Gastroesophageal sphincter (tissue), 4 donors: ENCODE measurements around the gene WDR64. TPM values are rescaled to one million over a fixed set of nuclear protein-coding genes. Genes with fewer than 3 reads are reported as not detected.

Source experiments
- ATAC-seq: fragments of 150-250 bp; one replicate; pipeline ENCODE4 v1.9.1; 2016; ENCODE audit warnings: mild to moderate bottlenecking, moderate library complexity
- H3K27ac ChIP-seq, 4 donors: fragments of 200-600 bp; sonication (generic) in 3 of 4; 1 replicate in 3 of 4; 2 replicates in 1 of 4; pipeline ENCODE4 v1.5.1; 2016 to 2019
- H3K27me3 ChIP-seq: fragments of 200-600 bp; sonication (generic); one replicate; pipeline ENCODE4 v1.5.1; 2019
- H3K36me3 ChIP-seq, 2 donors: fragments of 200-600 bp; sonication (generic); one replicate each; pipeline ENCODE4 v1.5.1; 2019; ENCODE audit warnings: control low read depth in 1 of 2
- H3K4me1 ChIP-seq, 3 donors: fragments of 200-600 bp; sonication (generic); 1 replicate in 2 of 3; 2 replicates in 1 of 3; pipeline ENCODE4 v1.5.1; 2016 to 2019; ENCODE audit warnings: control low read depth in 2 of 3
- H3K4me3 ChIP-seq, 2 donors: fragments of 200-600 bp; sonication (generic); one replicate each; pipeline ENCODE4 v1.5.1; 2019; ENCODE audit warnings: mild to moderate bottlenecking in 1 of 2, moderate library complexity in 1 of 2
- H3K9me3 ChIP-seq, 3 donors: fragments of 200-600 bp; sonication (generic); one replicate each; pipeline ENCODE4 v1.5.1; 2017 to 2019; ENCODE audit warnings: control low read depth in 2 of 3
- EP300 ChIP-seq: sonication (generic); formaldehyde crosslinking; IDR thresholded peaks from one replicate; pipeline ENCODE4 v1.6.1; 2017; ENCODE audit warnings: antibody characterized with exemption, mild to moderate bottlenecking
- POLR2A ChIP-seq, 2 donors: fragments of 450-650 bp; IDR thresholded peaks; one replicate each; pipeline ENCODE4 v1.6.1; 2017; ENCODE audit warnings: antibody characterized with exemption in 2 of 2, mild to moderate bottlenecking in 2 of 2, moderate library complexity in 1 of 2
- POLR2AphosphoS5 ChIP-seq: sonication (generic); formaldehyde crosslinking; IDR thresholded peaks from one replicate; pipeline ENCODE4 v1.6.1; 2017; ENCODE audit warnings: antibody characterized with exemption
- WGBS, 2 donors: methylation state at CpG; one replicate each; pipeline ENCODE4 v1.1.5; 2018; ENCODE audit warnings: low coverage in 1 of 2; 5-methylcytosine and 5-hydroxymethylcytosine counted together
- total RNA-seq, 4 donors: library from RNA; depleted of rRNA; stranded (reverse); fragments of >200 nt; gene quantifications; one replicate each; pipeline ENCODE4 v1.1.0, GENCODE V29; 2016
- TF ChIP-seq, protein P1 (sequence below), 4 experiments: fragments of 200-600 bp in 2 of 4; fragments of 450-650 bp in 2 of 4; sonication (generic) in 1 of 4; IDR thresholded peaks; one replicate each; pipeline ENCODE4 v1.5.1; 2017 to 2019; ENCODE audit warnings: antibody characterized with exemption in 4 of 4, mild to moderate bottlenecking in 2 of 4, moderate library complexity in 2 of 4

The WDR64 gene
- total RNA-seq, 4 donors from 2014 or later = 0.16 TPM; not detected in 3

GRCh38 chr1:241706967-241707366 lies 54.9 kb downstream of the WDR64 start:
- ATAC-seq = no peak
- Histone ChIP-seq H3K4me1 (no peaks in the 10 kb centered on the region), H3K9me3 (no peaks in the 10 kb centered on the region), H3K36me3 (no peaks in the 10 kb centered on the region), H3K4me3 (no peak overlapping the region), H3K27me3 (no peaks in the 10 kb centered on the region), H3K27ac (no peak overlapping the region)
- TF ChIP-seq, protein P1, sequence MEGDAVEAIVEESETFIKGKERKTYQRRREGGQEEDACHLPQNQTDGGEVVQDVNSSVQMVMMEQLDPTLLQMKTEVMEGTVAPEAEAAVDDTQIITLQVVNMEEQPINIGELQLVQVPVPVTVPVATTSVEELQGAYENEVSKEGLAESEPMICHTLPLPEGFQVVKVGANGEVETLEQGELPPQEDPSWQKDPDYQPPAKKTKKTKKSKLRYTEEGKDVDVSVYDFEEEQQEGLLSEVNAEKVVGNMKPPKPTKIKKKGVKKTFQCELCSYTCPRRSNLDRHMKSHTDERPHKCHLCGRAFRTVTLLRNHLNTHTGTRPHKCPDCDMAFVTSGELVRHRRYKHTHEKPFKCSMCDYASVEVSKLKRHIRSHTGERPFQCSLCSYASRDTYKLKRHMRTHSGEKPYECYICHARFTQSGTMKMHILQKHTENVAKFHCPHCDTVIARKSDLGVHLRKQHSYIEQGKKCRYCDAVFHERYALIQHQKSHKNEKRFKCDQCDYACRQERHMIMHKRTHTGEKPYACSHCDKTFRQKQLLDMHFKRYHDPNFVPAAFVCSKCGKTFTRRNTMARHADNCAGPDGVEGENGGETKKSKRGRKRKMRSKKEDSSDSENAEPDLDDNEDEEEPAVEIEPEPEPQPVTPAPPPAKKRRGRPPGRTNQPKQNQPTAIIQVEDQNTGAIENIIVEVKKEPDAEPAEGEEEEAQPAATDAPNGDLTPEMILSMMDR (IDR thresholded peaks at IDR 0.05) = no peak
- TF ChIP-seq EP300 = no peak
- TF ChIP-seq POLR2AphosphoS5 = no peak
- TF ChIP-seq POLR2A (IDR thresholded peaks at IDR 0.05) = no peak
- 42% methylated on average over 2 of the region's 2 CpGs; no CpG with 5 or more reads in 1 of the 2 donors for WGBS, 2 donors

DNA sequence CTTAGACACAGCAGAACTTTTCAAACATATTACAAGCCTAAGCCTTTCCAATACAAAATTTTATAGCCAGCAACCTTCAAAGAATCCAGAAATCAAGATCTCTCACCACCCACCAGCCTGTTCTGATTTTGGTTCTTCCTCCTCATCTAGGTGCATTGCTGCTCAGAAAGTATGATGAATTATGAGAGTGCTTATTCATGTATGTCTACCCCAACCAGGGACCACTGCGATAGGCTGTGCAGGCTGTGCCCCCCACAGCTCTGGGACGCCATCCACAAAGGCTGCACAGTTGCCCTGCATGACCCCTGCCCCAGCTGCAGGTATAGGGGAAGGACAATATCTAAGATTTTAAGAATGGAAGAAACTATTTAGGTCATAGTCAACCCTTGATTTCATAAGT lies 55.4 kb downstream of the WDR64 start:
- no peak overlapping the region for H3K4me3 ChIP-seq
- H3K4me1 ChIP-seq = no peaks in the 10 kb centered on the region
- no peaks in the 10 kb centered on the region for H3K27me3 ChIP-seq
- no peaks in the 10 kb centered on the region for H3K9me3 ChIP-seq
- no peaks in the 10 kb centered on the region for H3K36me3 ChIP-seq
- no peak overlapping the region for H3K27ac ChIP-seq
- WGBS, 2 donors = 75 to 78% methylated on average over 2 of the region's 2 CpGs
- no peak for ATAC-seq
- TF ChIP-seq POLR2AphosphoS5 (no peak), EP300 (no peak)

- H3K27ac ChIP-seq = no peak overlapping the region
- no peaks in the 10 kb centered on the region for H3K9me3 ChIP-seq
- ATAC-seq = no peak
- 93 to 94% methylated on average over 6 of the region's 6 CpGs for WGBS, 2 donors
- no peak overlapping the region for H3K4me3 ChIP-seq
- no peaks in the 10 kb centered on the region for H3K27me3 ChIP-seq
- H3K4me1 ChIP-seq = no peaks in the 10 kb centered on the region
- no peaks in the 10 kb centered on the region for H3K36me3 ChIP-seq
- TF ChIP-seq, protein P1 (IDR thresholded peaks at IDR 0.05) = no peak
- TF ChIP-seq POLR2A (IDR thresholded peaks at IDR 0.05) (no peak), POLR2AphosphoS5 (no peak), EP300 (no peak)
These were observed 59.2 kb downstream of the WDR64 start for GRCh38 chr1:241711326-241711725.

DNA sequence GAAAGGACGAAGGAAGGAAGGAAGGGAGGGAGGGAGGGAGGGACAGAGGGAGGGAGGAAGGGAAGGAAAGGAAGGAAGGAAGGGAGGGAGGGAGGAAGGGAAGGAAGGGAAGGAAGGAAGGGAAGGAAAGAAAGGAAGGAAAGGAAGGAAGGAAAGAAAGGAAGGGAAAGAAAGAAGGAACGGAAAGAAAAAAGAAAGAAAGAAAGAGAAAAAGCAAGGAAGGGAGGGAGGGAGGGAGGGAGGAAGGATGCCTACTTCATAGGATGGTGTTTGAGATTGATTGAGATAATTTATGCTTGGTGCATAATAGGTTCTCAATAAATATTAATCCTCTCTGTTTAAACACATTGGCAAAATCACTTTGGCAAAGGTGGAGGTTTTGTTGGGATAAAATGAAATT lies 61.2 kb downstream of the WDR64 start:
- H3K9me3 ChIP-seq = no peaks in the 10 kb centered on the region
- H3K4me3 ChIP-seq = no peak overlapping the region
- WGBS, 2 donors = 50 to 51% methylated on average over 2 of the region's 2 CpGs
- no peak overlapping the region for H3K27ac ChIP-seq
- ATAC-seq = no peak
- TF ChIP-seq, protein P1 (IDR thresholded peaks at IDR 0.05) = no peak
- TF ChIP-seq EP300 (no peak), POLR2A (IDR thresholded peaks at IDR 0.05) (no peak), POLR2AphosphoS5 (no peak)
- no peaks in the 10 kb centered on the region for H3K27me3 ChIP-seq
- no peaks in the 10 kb centered on the region for H3K4me1 ChIP-seq
- no peaks in the 10 kb centered on the region for H3K36me3 ChIP-seq

DNA sequence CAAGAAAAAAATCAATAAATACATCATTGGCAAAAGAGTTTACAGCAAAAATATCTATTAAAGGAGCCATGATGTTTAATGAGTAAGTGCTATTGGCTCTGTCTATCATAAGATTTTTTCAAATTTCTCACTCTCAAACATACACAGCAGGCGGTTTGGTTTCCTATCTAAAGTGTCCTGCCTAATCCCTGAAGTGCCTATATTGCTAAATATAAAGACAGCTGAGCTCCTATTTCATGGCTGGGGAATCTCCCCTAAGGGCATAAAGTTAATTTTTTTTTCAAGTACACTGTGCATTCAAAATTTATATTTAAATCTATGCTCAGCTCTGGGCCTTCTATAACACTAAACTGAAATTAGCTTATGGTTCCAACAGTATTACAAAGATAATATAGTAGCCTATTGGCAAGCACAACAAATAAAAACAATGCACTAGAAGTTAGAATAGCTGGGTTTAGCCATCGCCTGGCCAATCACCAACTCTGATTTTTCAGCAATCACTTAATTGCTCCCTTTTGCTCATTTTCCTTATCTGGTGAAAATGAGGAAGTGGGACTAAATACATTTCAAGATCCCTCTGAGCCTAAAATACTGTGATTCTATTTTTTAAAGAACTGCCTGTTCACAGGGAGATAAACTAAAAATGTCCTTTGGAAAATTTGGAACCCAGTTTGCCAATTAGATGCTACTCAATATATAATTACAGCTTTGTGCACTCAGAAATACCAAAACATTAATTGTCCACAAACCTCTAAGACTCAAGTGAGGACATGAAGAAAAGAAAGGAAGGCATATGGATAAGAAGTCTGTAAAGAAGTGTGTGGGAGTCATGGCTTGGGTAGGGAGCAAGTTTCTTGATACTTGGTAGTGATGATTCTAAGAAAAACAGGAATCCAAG lies 62.5 kb downstream of the WDR64 start:
- H3K27me3 ChIP-seq = no peaks in the 10 kb centered on the region
- H3K36me3 ChIP-seq = no peaks in the 10 kb centered on the region
- no peak overlapping the region for H3K4me3 ChIP-seq
- H3K27ac ChIP-seq = no peak overlapping the region
- no peak for ATAC-seq
- TF ChIP-seq POLR2AphosphoS5 (no peak), POLR2A (IDR thresholded peaks at IDR 0.05) (no peak), EP300 (no peak)
- TF ChIP-seq, protein P1 (IDR thresholded peaks at IDR 0.05) = no peak
- 56 to 57% methylated on average over 2 of the region's 2 CpGs for WGBS, 2 donors
- no peaks in the 10 kb centered on the region for H3K9me3 ChIP-seq
- no peaks in the 10 kb centered on the region for H3K4me1 ChIP-seq
